Raji (cell line): Measurements from ENCODE around the gene RASD1.

Experiments
- POLR2A ChIP-seq: IDR thresholded peaks from 2 replicates; pipeline ENCODE4 v1.6.1; 2011; ENCODE audit warnings: low read depth, low read length, control low read depth; ENCODE audit not compliant: insufficient read depth

Gene RASD1

DNA sequence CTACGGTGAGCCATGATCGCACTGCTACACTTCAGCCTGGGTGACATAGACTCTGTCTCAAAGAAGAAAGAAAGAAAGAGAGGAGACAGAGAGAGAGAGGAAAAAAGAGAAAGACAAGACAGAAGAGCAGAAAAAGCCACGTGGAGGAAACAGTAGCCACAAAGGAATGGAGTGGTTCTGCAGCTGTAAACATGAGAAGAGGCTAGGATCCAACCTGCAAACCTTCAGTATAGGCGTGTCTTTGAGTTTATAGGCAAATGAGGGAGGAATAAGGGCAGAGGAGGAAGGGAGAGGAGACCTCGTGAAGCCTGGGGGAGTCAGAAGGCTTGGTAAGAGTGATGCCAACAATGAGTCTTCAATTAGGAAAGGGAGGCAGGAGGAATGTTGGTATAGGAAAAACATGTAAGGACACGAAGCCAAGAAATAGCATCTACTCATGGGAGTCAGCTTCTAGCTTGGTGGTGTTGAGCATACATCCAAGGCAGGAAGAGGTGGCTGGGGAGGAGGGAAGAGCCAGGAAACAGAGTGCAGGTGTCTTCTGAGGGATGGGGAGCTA lies 15.5 kb downstream of the RASD1 start:
- no peak for TF ChIP-seq POLR2A

GRCh38 chr17:17479209-17479608 lies 17.0 kb downstream of the RASD1 start:
- no peak for TF ChIP-seq POLR2A

DNA sequence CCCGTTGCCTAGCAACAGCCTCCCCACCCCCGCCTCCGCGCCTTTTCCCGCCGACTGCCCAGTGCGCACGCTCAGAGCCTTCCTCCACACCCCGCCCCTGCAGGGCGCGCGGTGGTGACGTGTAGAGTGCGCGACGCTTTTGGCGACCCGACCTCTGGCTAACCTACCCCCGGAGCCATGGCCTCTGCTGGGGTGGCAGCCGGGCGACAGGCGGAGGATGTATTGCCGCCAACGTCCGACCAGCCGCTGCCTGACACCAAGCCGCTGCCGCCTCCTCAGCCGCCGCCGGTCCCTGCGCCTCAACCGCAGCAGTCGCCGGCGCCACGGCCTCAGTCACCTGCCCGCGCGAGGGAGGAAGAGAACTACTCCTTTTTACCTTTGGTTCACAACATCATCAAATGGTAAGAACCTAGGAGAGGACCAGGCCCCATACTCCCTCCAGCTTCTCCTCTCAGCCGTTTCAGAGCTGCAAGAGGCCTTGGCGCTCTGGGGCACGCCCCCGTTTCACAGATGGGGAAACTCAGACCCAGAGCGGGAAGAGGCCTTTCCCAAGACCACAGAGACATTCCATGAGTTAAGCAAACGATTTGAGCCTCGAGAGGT lies 19.2 kb downstream of the RASD1 start, which contains the start of gene MED9:
Gene MED9 (plus strand): TSS at position 136 of the 603 bp plus-strand sequence. CDS start 42 bp downstream, at position 178.
- peak; percentile 91 for TF ChIP-seq POLR2A

GRCh38 chr17:17474341-17474740 lies 21.9 kb downstream of the RASD1 start:
- TF ChIP-seq POLR2A, result no peak

GRCh38 chr17:17472333-17472920 lies 23.8 kb downstream of the RASD1 start:
- no peak for TF ChIP-seq POLR2A

GRCh38 chr17:17469996-17470395 lies 26.2 kb downstream of the RASD1 start:
- no peak for TF ChIP-seq POLR2A

DNA sequence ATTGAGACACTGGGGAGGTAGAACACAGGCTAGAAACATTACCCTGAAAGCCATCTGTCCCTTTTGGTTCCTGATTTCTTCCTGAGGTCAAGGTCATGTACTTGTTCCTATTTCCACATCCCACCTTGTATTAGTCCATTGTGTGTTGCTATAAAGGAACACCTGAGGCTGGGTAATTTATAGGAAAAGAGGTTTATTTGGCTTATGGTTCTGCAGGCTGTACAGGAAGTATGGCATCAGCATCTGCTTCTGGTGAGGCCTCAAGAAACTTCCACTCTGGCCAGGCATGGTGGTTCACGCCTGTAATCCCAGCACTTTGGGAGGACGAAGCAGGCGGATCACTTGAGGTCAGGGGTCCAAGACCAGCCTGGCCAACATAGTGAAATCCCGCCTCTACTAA lies 26.8 kb downstream of the RASD1 start:
- no peak for TF ChIP-seq POLR2A

DNA sequence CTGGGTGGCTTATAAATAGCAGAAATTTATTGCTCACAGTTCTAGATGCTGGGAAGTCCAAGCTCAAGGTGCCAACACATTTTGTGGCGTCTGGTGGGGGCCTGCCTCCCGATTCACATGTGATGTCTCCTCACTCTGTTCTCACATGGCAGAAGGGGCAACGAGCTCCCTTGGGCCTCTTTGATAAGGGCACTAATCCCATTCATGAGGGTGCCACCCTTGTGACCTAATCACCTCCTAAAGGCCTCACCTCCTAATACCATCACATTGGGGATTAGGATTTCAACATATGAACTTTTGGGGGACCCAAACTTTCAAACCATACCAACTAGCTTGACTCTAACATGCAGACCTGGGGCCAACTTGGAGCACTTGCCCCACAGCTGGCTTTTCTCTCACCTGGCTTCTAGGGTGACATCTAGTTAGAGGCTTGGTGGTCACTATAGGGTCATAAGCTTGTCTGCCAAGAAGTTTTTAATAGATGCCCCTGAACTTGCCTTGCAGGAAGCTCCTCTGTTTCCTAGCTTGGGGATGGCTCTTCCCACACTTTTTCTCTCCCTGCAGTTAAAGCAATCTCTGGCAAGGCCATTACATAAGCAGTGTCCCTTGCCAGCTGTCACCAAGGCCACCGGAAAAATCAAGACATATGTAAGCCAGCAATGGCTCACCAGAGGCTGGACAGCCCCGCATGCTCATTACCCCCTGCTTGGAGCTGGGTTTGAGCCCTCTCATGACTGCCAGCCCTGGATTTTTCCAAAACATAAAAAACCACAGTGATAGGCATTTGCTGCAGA lies 27.8 kb downstream of the RASD1 start:
- TF ChIP-seq POLR2A, result no peak

GRCh38 chr17:17467720-17468119 lies 28.5 kb downstream of the RASD1 start:
- TF ChIP-seq POLR2A, result no peak

DNA sequence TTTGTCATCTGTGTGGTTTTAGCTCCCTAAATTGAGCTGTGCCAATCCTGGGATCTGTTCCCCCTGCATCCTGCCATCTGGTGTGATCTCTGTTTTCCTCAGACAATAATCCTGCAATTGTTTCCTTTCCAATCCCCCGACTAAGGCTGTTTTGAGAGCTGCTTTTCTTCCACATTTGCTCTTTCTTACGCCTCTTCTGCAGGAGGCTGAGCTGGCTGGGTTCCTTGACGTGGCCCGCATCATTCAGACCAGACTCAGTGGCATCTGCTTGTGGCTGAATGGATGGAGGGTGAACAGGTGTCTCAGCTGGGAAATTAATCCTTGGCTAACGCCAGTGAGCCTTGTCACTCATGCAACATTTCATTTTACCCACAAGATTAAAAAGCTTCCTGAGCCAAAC lies 29.2 kb downstream of the RASD1 start:
- TF ChIP-seq POLR2A, result no peak

DNA sequence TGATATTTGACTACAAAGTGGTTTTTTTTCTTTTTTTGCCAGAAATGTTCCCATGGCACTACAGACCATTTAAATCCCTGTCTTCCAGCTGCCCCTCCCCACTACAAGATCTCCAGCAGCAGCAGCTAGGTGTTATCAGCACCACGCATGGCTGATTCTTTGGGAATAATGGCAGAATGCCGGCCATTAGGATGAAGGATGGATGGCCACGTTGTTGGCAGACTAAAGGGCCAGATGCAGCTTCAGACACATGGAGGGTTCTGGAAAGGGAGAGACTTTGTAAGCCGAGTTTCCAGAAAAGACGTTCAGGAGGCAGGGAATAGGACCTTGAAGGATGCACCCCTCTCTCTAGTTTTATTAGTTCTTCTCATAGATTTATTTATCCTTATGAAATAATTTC lies 29.7 kb downstream of the RASD1 start:
- TF ChIP-seq POLR2A, result no peak

DNA sequence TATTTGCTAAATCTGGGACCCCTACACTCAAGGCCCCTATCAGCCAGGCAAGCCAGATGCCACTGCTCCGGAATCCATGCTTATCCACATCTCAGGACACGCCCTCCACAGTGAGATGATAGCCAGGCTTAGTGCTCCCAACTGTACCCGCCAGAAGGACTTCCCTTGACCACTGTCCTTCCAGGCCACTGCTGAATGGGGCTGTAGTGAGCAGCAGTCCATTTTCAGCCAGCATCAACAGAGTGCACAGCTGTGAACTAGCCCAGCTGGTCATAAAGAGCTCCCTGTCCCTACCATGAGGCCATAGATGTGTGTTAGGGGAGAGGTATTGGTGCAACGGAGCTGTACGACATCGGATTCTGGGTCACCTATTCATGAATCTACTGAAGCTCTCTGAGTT lies 32.4 kb downstream of the RASD1 start:
- TF ChIP-seq POLR2A, result no peak

- no peak for TF ChIP-seq POLR2A
Observed at GRCh38 chr17:17462048-17462824, 34.0 kb downstream of the RASD1 start.

- no peak for TF ChIP-seq POLR2A
Observed at GRCh38 chr17:17460038-17460437, 36.2 kb downstream of the RASD1 start.

DNA sequence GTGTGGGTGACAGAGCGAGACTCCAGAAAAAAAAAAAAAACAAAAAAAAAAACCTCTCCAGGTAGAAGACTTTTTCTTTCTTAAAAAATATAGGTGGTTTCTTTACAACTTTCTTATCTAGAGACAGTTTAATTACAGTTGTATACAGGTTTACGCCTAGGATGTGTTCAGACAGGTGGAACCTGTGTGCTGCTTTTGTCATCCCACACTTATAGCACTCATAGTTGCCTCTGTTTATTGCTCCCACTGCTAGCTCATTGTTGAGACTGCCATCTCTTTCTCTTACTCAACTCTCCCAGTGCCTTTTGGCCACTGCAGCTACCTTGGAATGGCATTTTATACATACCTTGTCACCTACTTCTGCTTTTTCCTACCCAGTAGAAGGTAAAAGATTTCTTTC lies 38.5 kb downstream of the RASD1 start:
- no peak for TF ChIP-seq POLR2A
